Testis (tissue), 3 donors: ENCODE results near the gene CDK4. TPM values are rescaled to one million over a fixed set of nuclear protein-coding genes. Genes with fewer than 3 reads are reported as not detected.

ENCODE experiments used
- DNase-seq: peaks from one replicate; pipeline ENCODE4 v3.0.0-alpha.2; 2019
- H3K27ac ChIP-seq, 2 donors: fragments of 200-600 bp; sonication (generic); one replicate each; pipeline ENCODE4 v1.5.1; 2019
- H3K27me3 ChIP-seq: fragments of 200-600 bp; sonication (generic); one replicate; pipeline ENCODE4 v1.5.1; 2019
- H3K36me3 ChIP-seq: fragments of 200-600 bp; sonication (generic); one replicate; pipeline ENCODE4 v1.5.1; 2017; ENCODE audit warnings: low read depth; ENCODE audit errors: missing control alignments
- H3K4me1 ChIP-seq: fragments of 200-600 bp; sonication (generic); one replicate; pipeline ENCODE4 v1.5.1; 2019
- H3K4me3 ChIP-seq, 2 donors: fragments of 200-600 bp; sonication (generic); one replicate each; pipeline ENCODE4 v1.5.1; 2017 to 2019
- H3K9me3 ChIP-seq: fragments of 200-600 bp; sonication (generic); one replicate; pipeline ENCODE4 v1.5.1; 2017
- POLR2A ChIP-seq: fragments of 450-650 bp; IDR thresholded peaks from one replicate; pipeline ENCODE4 v1.6.1; 2017; ENCODE audit warnings: antibody characterized with exemption, mild to moderate bottlenecking, moderate library complexity
- WGBS, 2 donors: methylation state at CpG; one replicate each; pipeline ENCODE4 v1.1.5; 2018; 5-methylcytosine and 5-hydroxymethylcytosine counted together
- intact Hi-C: fragments of 100-400 bp; cut with DNase I; formaldehyde crosslinking; loops from one replicate; pipeline ENCODE4 v1.15.1; 2023; ENCODE audit warnings: low total_unique reads
- polyA plus RNA-seq: library from polyadenylated mRNA; stranded (reverse); fragments of 350-450 nt; fragmentation: Illumina TruSeq; extraction: RNeasy Lipid Tissue Mini Kit (QIAGEN cat#74804); gene quantifications from one replicate; pipeline ENCODE4 v1.2.3, GENCODE V29; 2014; ENCODE audit warnings: low read depth, low replicate concordance; ENCODE audit not compliant: insufficient read depth
- total RNA-seq, 2 donors: library from RNA; depleted of rRNA; stranded (reverse); fragments of >200 nt; gene quantifications; one replicate each; pipeline ENCODE4 v1.2.3, GENCODE V29; 2016
- TF ChIP-seq, protein P1 (sequence below), 3 experiments: fragments of 450-650 bp in 2 of 3; fragments of 200-600 bp in 1 of 3; sonication (generic) in 1 of 3; IDR thresholded peaks; one replicate each; pipeline ENCODE4 v1.5.1; 2016 to 2019; ENCODE audit warnings: antibody characterized with exemption in 3 of 3, mild to moderate bottlenecking in 2 of 3, moderate library complexity in 1 of 3

The CDK4 gene
- total and polyA plus RNA-seq, 3 donors from 2014 or later, result 47.0 to 73.5 (median 64.4) TPM

DNA sequence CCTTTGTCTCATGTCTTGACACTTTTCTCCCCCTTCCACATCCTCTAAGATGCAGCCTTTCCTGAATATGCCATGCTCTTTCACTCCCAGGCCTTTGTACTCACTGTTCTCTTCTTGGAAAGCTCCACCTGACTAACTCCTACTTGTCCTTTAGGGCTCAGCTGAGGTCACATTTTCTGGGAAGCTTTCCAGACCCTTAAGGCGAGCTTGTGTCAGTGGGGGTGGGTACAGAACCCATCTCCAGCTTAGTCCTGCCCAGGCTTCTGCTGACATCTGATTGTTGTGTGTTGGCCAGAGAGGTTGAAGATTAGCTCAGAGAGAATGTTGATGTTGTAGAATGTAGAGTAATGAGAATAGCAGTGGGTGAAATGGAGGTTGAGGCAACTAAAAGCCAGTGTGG, 27.6 kb upstream of the CDK4 start:
- WGBS, 2 donors, result 33 to 52% methylated on average over 1 of the region's 1 CpG
- Histone ChIP-seq H3K4me1 (peaks cover 10% of the 10 kb centered on the region), H3K9me3 (no peaks in the 10 kb centered on the region), H3K27me3 (no peaks in the 10 kb centered on the region), H3K27ac (no peak overlapping the region), H3K4me3 (no peak overlapping the region), H3K36me3 (no peaks in the 10 kb centered on the region)
- TF ChIP-seq POLR2A, result no peak
- TF ChIP-seq, protein P1, sequence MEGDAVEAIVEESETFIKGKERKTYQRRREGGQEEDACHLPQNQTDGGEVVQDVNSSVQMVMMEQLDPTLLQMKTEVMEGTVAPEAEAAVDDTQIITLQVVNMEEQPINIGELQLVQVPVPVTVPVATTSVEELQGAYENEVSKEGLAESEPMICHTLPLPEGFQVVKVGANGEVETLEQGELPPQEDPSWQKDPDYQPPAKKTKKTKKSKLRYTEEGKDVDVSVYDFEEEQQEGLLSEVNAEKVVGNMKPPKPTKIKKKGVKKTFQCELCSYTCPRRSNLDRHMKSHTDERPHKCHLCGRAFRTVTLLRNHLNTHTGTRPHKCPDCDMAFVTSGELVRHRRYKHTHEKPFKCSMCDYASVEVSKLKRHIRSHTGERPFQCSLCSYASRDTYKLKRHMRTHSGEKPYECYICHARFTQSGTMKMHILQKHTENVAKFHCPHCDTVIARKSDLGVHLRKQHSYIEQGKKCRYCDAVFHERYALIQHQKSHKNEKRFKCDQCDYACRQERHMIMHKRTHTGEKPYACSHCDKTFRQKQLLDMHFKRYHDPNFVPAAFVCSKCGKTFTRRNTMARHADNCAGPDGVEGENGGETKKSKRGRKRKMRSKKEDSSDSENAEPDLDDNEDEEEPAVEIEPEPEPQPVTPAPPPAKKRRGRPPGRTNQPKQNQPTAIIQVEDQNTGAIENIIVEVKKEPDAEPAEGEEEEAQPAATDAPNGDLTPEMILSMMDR (IDR thresholded peaks at IDR 0.05), result no peak
- DNase-seq, result no peak
- intact Hi-C loops, result no loop called here

DNA sequence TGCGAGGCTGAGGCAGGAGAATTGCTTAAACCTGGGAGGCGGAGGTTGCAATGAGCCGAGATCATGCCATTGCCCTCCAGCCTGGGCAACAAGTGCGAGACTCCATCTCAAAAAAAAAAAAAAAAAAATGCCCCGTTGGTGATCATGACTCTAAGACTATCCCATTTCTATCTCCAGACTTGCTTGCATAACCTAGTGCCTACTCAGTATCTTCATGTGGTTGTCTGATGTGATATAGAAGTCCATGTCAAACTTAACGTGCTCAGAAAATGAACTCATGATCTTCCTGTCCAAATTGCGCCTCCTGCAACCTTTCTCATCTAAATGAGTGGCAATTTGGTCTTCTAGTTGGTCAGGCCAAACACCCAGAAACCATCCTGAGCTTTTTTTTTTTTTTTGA, 25.8 kb upstream of the CDK4 start:
- Histone ChIP-seq H3K4me3 (no peak overlapping the region), H3K9me3 (no peaks in the 10 kb centered on the region), H3K27me3 (no peaks in the 10 kb centered on the region), H3K36me3 (no peaks in the 10 kb centered on the region), H3K4me1 (no peaks in the 10 kb centered on the region), H3K27ac (no peak overlapping the region)
- WGBS, 2 donors, result 94 to 95% methylated on average over 7 of the region's 7 CpGs
- TF ChIP-seq, protein P1 (IDR thresholded peaks at IDR 0.05), result no peak
- no peak for TF ChIP-seq POLR2A
- intact Hi-C loops, result no loop called here
- no peak for DNase-seq

DNA sequence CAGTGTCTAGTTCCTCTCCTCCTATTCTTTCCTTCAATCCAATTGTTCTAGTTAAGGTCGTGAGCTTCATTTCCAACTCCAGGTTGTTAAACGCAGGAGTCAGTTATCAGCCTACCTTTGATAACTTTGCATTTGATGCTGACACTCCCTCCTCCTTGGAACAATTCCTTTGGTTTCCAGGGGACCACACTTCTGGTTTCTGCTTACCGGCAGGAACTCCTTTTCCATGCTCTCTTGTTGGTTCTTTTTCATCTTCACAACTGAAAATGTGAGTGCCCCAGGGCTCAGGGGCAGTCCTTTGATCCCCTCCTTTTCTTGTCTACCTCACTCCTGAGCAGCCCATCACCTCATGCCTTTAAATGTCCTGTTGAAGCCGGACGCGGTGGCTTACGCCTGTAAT, 25.3 kb upstream of the CDK4 start:
- Histone ChIP-seq H3K27ac (no peak overlapping the region), H3K36me3 (no peaks in the 10 kb centered on the region), H3K4me3 (no peak overlapping the region), H3K27me3 (no peaks in the 10 kb centered on the region), H3K9me3 (no peaks in the 10 kb centered on the region), H3K4me1 (no peaks in the 10 kb centered on the region)
- 90 to 91% methylated on average over 7 of the region's 7 CpGs for WGBS, 2 donors
- DNase-seq, result no peak
- intact Hi-C loops, result no loop called here
- TF ChIP-seq, protein P1 (IDR thresholded peaks at IDR 0.05), result no peak
- no peak for TF ChIP-seq POLR2A

DNA sequence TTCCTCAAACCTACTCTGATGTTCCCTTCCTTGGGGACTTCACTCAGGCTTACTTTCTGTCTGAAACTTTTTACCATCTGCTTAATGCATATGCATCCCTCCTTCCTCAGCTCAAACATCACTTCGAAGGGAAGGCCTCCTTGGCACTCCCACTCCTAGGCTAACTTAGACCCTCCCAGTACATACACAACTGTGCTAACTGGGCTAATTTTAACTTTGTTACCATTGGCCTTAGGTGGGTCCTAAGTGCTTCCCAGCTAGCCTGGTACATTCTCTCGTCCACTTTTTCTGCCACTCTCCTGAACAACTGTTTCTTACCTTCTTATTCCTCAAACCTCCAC, 24.1 kb upstream of the CDK4 start:
- Histone ChIP-seq H3K4me3 (no peak overlapping the region), H3K9me3 (no peaks in the 10 kb centered on the region), H3K27ac (no peak overlapping the region), H3K4me1 (peaks cover 3% of the 10 kb centered on the region), H3K36me3 (no peaks in the 10 kb centered on the region), H3K27me3 (no peaks in the 10 kb centered on the region)
- DNase-seq, result no peak
- TF ChIP-seq POLR2A, result no peak
- TF ChIP-seq, protein P1 (IDR thresholded peaks at IDR 0.05), result no peak
- intact Hi-C loops, result no loop called here
- 81 to 83% methylated on average over 2 of the region's 2 CpGs for WGBS, 2 donors

DNA sequence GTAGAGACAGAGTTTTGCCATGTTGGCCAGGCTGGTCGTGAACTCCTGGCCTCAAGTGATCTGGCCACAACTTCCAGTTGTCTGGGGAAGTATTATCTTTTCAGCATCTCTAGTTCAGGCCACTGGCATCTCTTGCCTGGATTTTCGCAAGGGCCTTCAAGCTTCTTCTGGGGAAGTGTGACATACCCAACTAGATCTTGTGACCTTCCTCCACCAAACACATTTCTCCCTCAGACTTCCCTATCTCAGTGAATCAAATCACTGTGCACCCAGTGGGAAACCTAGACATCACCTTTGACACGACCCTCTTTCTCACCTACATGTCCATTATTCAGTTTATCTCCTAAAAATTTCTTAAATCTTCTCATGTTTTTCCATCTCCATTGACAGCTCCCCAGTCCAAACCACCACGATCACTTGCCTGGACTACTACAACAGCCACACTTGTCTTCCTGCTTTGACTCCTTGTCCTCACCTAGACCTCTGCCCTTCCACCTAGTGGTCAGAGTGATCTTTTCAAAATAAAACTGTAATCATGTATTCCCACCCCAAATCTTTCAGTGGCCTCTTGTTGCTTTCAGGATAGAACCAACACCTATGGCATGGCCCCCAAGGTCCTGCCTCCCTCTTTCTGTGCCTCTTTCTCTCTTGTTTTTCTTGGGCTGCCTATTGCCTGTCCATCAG, 23.6 kb upstream of the CDK4 start:
- no peak overlapping the region for H3K4me3 ChIP-seq
- H3K27me3 ChIP-seq, result no peaks in the 10 kb centered on the region
- 84 to 86% methylated on average over 4 of the region's 4 CpGs for WGBS, 2 donors
- DNase-seq, result no peak
- H3K36me3 ChIP-seq, result no peaks in the 10 kb centered on the region
- no peaks in the 10 kb centered on the region for H3K9me3 ChIP-seq
- TF ChIP-seq, protein P1 (IDR thresholded peaks at IDR 0.05), result no peak
- TF ChIP-seq POLR2A, result no peak
- no peak overlapping the region for H3K27ac ChIP-seq
- intact Hi-C loops, result no loop called here
- H3K4me1 ChIP-seq, result peaks cover 4% of the 10 kb centered on the region
